Neural progenitor cell (in vitro differentiated cells): ENCODE results near the gene ZNF710. TPM values are rescaled to one million over a fixed set of nuclear protein-coding genes. Genes with fewer than 3 reads are reported as not detected.

Experiments used
- DNase-seq: peaks from one replicate; pipeline ENCODE4 v3.0.0-alpha.2; 2016; ENCODE audit warnings: low spot score
- H2AFZ ChIP-seq: fragments of 200-600 bp; sonication (generic); replicated peaks from 2 replicates; pipeline ENCODE4 v1.6.1; 2016; ENCODE audit warnings: antibody characterized with exemption
- H3F3A ChIP-seq: fragments of 200-600 bp; sonication (generic); 2 replicates; pipeline ENCODE4 v1.6.1; 2016; ENCODE audit warnings: antibody characterized with exemption, low read depth
- H3K27ac ChIP-seq: fragments of 200-600 bp; sonication (generic); 2 replicates; pipeline ENCODE4 v1.5.1; 2016; ENCODE audit warnings: mild to moderate bottlenecking
- H3K27me3 ChIP-seq: fragments of 200-600 bp; sonication (generic); 2 replicates; pipeline ENCODE4 v1.6.1; 2016; ENCODE audit warnings: mild to moderate bottlenecking, moderate library complexity
- H3K36me3 ChIP-seq: fragments of 200-600 bp; sonication (generic); 2 replicates; pipeline ENCODE4 v1.5.1; 2016
- H3K4me1 ChIP-seq: fragments of 200-600 bp; sonication (generic); 2 replicates; pipeline ENCODE4 v1.6.1; 2016; ENCODE audit warnings: mixed run types
- H3K4me2 ChIP-seq: fragments of 200-600 bp; sonication (generic); 2 replicates; pipeline ENCODE4 v1.6.1; 2016
- H3K4me3 ChIP-seq: fragments of 200-600 bp; sonication (generic); 2 replicates; pipeline ENCODE4 v1.5.1; 2016
- H3K79me2 ChIP-seq: fragments of 200-600 bp; sonication (generic); 2 replicates; pipeline ENCODE4 v1.6.1; 2016; ENCODE audit warnings: low read depth
- H3K9ac ChIP-seq: fragments of 200-600 bp; sonication (generic); 2 replicates; pipeline ENCODE4 v1.6.1; 2016
- H3K9me3 ChIP-seq: fragments of 200-600 bp; sonication (generic); 2 replicates; pipeline ENCODE4 v1.5.1; 2016; ENCODE audit warnings: low read depth
- H4K20me1 ChIP-seq: fragments of 200-600 bp; sonication (generic); 2 replicates; pipeline ENCODE4 v1.6.1; 2016; ENCODE audit warnings: low read depth
- H3K27ac Mint-ChIP-seq: 3 replicates; pipeline ENCODE4 v1.8.0; 2021; ENCODE audit warnings: mixed read lengths
- H3K27me3 Mint-ChIP-seq: 2 replicates; pipeline ENCODE4 v1.8.0; 2022; ENCODE audit warnings: low read depth, mild to moderate bottlenecking, inconsistent platforms, moderate library complexity, mixed read lengths; ENCODE audit not compliant: insufficient read depth
- H3K36me3 Mint-ChIP-seq: 3 replicates; pipeline ENCODE4 v1.8.0; 2021; ENCODE audit warnings: mixed read lengths
- H3K4me1 Mint-ChIP-seq: 3 replicates; pipeline ENCODE4 v1.8.0; 2021; ENCODE audit warnings: mixed read lengths
- H3K4me3 Mint-ChIP-seq: 3 replicates; pipeline ENCODE4 v1.8.0; 2021; ENCODE audit warnings: mild to moderate bottlenecking, moderate library complexity, mixed read lengths
- H3K9me3 Mint-ChIP-seq: 3 replicates; pipeline ENCODE4 v1.8.0; 2020; ENCODE audit warnings: mixed read lengths
- EZH2 ChIP-seq: fragments of 200-600 bp; sonication (generic); IDR thresholded peaks from 2 replicates; pipeline ENCODE4 v1.6.1; 2017; ENCODE audit warnings: antibody characterized with exemption, mild to moderate bottlenecking, moderate library complexity
- EZH2phosphoT487 ChIP-seq: fragments of 200-600 bp; sonication (generic); IDR thresholded peaks from 2 replicates; pipeline ENCODE4 v1.6.1; 2017; ENCODE audit warnings: antibody characterized with exemption
- total RNA-seq: library from RNA; depleted of rRNA; stranded (reverse); fragments of >200 nt; gene quantifications from 2 replicates; pipeline ENCODE4 v1.2.3, GENCODE V29; 2015; ENCODE audit warnings: low replicate concordance
- TF ChIP-seq, protein P1 (sequence below): fragments of 200-600 bp; sonication (generic); IDR thresholded peaks from 2 replicates; pipeline ENCODE4 v1.5.1; 2017; ENCODE audit warnings: antibody characterized with exemption, mild to moderate bottlenecking

The ZNF710 gene
- total RNA-seq, 1 donor from 2014 or later: 14.9 TPM

DNA sequence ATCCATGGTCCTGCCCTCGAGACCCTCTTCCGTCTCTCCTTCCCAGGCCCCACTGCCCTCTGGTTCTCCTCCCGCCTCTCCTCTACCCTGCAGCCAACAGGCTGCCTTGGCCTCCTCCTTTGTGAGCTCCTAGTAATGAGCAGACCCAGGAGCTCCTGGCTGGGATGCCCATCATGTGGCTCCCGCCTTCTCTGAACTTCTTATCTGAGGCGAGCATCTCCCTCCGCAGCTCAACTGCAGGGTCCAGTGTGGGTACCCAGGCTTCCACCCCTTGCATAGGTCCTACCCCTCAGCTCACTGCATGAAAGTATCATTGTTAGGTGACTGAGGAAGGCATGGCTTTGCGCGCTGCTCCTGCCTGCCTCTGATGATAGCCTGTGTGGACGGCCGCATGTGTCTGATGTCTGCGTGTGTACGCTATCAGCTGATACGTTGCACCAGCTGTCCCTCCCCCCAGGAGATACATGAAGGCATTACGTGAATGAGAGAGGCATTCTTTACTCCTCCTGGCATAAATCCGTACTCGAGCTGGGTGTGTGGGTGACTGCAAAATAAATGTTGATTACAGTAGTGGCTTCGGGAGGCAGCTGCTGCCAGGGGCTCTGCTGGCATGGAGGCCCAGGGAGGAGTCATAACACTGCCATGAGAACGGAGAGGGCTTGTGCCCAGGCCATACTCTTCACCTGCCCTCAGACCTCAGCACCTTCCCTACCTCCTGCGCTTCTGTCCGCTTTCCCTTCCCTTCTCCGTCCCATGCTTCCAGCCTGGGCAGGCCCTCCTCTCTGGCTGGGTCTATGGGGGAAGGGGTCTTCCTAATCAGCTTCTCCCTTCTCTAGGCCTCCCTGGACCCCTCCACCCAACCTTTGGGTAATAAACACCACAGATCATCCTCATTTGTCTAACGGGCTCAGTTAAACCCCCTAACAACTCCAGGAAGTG is 48.8 kb downstream of the ZNF710 start:
- Mint-ChIP-seq H3K36me3 (peaks cover 3% of the 10 kb centered on the region), H3K4me3 (peak overlapping the region; percentile 19), H3K4me1 (peaks cover 54% of the 10 kb centered on the region), H3K27me3 (no peaks in the 10 kb centered on the region), H3K9me3 (no peaks in the 10 kb centered on the region), H3K27ac (peak overlapping the region; percentile 73)
- Histone ChIP-seq H3K9ac (no peak overlapping the region), H3K4me3 (no peak overlapping the region), H3K36me3 (no peaks in the 10 kb centered on the region), H3K9me3 (no peaks in the 10 kb centered on the region), H2AFZ (no peak overlapping the region), H3K4me2 (no peak overlapping the region), H3K27ac (no peak overlapping the region), H3K4me1 (peaks cover 15% of the 10 kb centered on the region), H3F3A (peaks cover 11% of the 10 kb centered on the region), H3K79me2 (peaks cover 90% of the 10 kb centered on the region), H3K27me3 (no peaks in the 10 kb centered on the region), H4K20me1 (peaks cover 26% of the 10 kb centered on the region)
- DNase-seq: no peak
- TF ChIP-seq EZH2phosphoT487 (no peak), EZH2 (no peak)
- TF ChIP-seq, protein P1, sequence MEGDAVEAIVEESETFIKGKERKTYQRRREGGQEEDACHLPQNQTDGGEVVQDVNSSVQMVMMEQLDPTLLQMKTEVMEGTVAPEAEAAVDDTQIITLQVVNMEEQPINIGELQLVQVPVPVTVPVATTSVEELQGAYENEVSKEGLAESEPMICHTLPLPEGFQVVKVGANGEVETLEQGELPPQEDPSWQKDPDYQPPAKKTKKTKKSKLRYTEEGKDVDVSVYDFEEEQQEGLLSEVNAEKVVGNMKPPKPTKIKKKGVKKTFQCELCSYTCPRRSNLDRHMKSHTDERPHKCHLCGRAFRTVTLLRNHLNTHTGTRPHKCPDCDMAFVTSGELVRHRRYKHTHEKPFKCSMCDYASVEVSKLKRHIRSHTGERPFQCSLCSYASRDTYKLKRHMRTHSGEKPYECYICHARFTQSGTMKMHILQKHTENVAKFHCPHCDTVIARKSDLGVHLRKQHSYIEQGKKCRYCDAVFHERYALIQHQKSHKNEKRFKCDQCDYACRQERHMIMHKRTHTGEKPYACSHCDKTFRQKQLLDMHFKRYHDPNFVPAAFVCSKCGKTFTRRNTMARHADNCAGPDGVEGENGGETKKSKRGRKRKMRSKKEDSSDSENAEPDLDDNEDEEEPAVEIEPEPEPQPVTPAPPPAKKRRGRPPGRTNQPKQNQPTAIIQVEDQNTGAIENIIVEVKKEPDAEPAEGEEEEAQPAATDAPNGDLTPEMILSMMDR: no peak

DNA sequence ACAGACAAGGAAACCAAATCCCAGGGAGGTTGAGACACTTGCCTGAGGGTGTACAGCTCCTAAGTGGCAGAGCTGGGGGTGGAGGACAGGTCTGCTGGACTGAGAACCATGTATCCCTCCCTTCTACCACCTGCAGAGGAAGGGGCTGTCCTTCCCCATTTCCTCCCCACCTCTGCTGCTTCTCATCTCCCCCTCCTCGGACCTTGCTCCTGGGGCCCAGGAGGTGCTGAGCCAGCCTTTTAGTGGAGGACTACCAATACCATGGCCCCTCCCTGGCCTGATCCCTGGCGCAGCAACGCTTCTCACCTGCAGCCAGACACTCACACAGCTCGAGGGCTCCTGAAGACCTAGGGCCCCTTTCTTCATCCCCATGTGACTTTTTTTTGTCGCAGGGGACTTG is 50.8 kb downstream of the ZNF710 start:
- no peak for DNase-seq
- H3K27me3 ChIP-seq: no peaks in the 10 kb centered on the region
- H3K4me1 Mint-ChIP-seq: peaks cover 55% of the 10 kb centered on the region
- no peak overlapping the region for H3K4me3 Mint-ChIP-seq
- no peak overlapping the region for H3K27ac Mint-ChIP-seq
- H3K27ac ChIP-seq: no peak overlapping the region
- H3K79me2 ChIP-seq: peaks cover 89% of the 10 kb centered on the region
- no peak overlapping the region for H3K4me3 ChIP-seq
- no peaks in the 10 kb centered on the region for H3K9me3 ChIP-seq
- H3K9ac ChIP-seq: no peak overlapping the region
- no peak overlapping the region for H3K4me2 ChIP-seq
- no peak for TF ChIP-seq EZH2phosphoT487
- TF ChIP-seq, protein P1: no peak
- peaks cover 7% of the 10 kb centered on the region for H3K36me3 Mint-ChIP-seq
- peaks cover 15% of the 10 kb centered on the region for H3K4me1 ChIP-seq
- H4K20me1 ChIP-seq: peaks cover 35% of the 10 kb centered on the region
- H3K27me3 Mint-ChIP-seq: no peaks in the 10 kb centered on the region
- no peaks in the 10 kb centered on the region for H3K36me3 ChIP-seq
- no peak overlapping the region for H2AFZ ChIP-seq
- H3K9me3 Mint-ChIP-seq: no peaks in the 10 kb centered on the region
- H3F3A ChIP-seq: peaks cover 11% of the 10 kb centered on the region

DNA sequence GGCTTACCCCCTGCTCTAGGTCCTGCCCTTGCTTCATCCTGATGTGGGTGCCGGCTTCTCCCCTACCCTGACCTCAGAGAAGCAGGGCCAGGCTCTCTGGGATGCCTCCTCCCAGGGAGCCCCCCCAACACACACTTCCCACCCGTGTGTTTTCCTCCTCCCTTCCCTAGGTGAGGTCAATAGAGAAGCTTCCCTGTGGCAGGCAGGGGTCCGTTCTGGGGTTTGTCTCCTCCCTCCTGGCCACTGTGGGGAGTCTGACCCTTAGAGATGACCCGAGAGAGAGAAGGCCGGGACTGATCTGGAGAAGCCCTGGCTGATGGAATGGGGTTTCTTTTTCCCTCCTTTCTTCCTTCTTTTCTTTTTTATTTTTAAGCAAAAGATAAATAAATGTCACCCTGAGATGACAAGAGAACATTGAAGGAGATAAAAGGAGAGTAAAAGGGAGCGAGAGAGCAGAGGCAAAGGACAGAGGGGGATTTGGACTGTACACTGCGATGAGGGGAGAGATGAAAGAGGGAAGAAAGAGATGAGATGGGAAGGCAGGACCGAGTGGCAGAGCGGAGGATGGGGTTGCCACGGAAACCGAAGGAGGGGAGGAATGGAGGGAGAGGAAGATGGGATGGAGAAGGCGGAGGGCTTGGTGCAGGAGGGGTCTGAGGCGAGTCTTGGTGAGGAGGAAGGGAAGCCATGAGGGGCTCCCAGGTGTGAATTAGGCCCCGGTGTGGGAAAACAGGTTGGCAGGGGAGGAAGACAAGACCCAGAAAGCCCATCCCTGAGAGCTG is 52.8 kb downstream of the ZNF710 start:
- Histone ChIP-seq H3K27me3 (no peaks in the 10 kb centered on the region), H3K4me3 (no peak overlapping the region)
- TF ChIP-seq, protein P1: no peak
- no peak for TF ChIP-seq EZH2
- TF ChIP-seq EZH2phosphoT487: no peak

More for the DNA sequence above, 52.8 kb downstream of the ZNF710 start:
- Histone ChIP-seq H3K4me2 (peak overlapping the region; percentile 54), H3K36me3 (no peaks in the 10 kb centered on the region), H3K9me3 (no peaks in the 10 kb centered on the region), H3K79me2 (peaks cover 89% of the 10 kb centered on the region), H4K20me1 (peaks cover 35% of the 10 kb centered on the region), H3K9ac (peak overlapping the region; percentile 4), H3K4me1 (peaks cover 15% of the 10 kb centered on the region), H3F3A (peaks cover 11% of the 10 kb centered on the region), H3K27ac (no peak overlapping the region), H2AFZ (no peak overlapping the region)
- Mint-ChIP-seq H3K27ac (no peak overlapping the region), H3K9me3 (no peaks in the 10 kb centered on the region), H3K27me3 (no peaks in the 10 kb centered on the region), H3K36me3 (peaks cover 7% of the 10 kb centered on the region), H3K4me3 (peak overlapping the region; percentile 73), H3K4me1 (peaks cover 60% of the 10 kb centered on the region)
- DNase-seq: peak; percentile 43
